H9 (cell line): ENCODE measurements around the gene WDR83. TPM values are rescaled to one million over a fixed set of nuclear protein-coding genes. Genes with fewer than 3 reads are reported as not detected.

Experiments used
- DNase-seq: peaks from one replicate; pipeline ENCODE4 v3.0.0-alpha.2; 2017
- H2AFZ ChIP-seq: one replicate; pipeline ENCODE4 v1.6.1; 2013; ENCODE audit warnings: mild to moderate bottlenecking, low read length, control low read depth, moderate library complexity
- H2AK5ac ChIP-seq: 2 replicates; pipeline ENCODE4 v1.6.1; 2013; ENCODE audit warnings: low read length, control low read depth, mixed read lengths; ENCODE audit not compliant: insufficient read length
- H2BK120ac ChIP-seq: one replicate; pipeline ENCODE4 v1.6.1; 2013; ENCODE audit warnings: low read depth, mild to moderate bottlenecking, low read length, control low read depth, inconsistent platforms; ENCODE audit not compliant: poor library complexity, severe bottlenecking
- H2BK12ac ChIP-seq: 2 replicates; pipeline ENCODE4 v1.6.1; 2013; ENCODE audit warnings: low read length, control low read depth, mixed read lengths, low read depth; ENCODE audit not compliant: insufficient read length
- H2BK15ac ChIP-seq: 2 replicates; pipeline ENCODE4 v1.6.1; 2013; ENCODE audit warnings: low read depth, low read length, control low read depth
- H2BK20ac ChIP-seq: one replicate; pipeline ENCODE4 v1.6.1; 2013; ENCODE audit warnings: low read depth, mild to moderate bottlenecking, low read length, control low read depth, inconsistent platforms; ENCODE audit not compliant: poor library complexity, severe bottlenecking
- H2BK5ac ChIP-seq: 2 replicates; pipeline ENCODE4 v1.6.1; 2013; ENCODE audit warnings: low read length, control low read depth, mixed read lengths; ENCODE audit not compliant: insufficient read length
- H3K14ac ChIP-seq: 2 replicates; pipeline ENCODE4 v1.6.1; 2013; ENCODE audit warnings: low read length, control low read depth; ENCODE audit not compliant: insufficient read depth
- H3K18ac ChIP-seq: 2 replicates; pipeline ENCODE4 v1.6.1; 2013; ENCODE audit warnings: low read depth, mild to moderate bottlenecking, mixed read lengths, low read length, control low read depth; ENCODE audit not compliant: insufficient read length
- H3K23ac ChIP-seq: 2 replicates; pipeline ENCODE4 v1.6.1; 2013; ENCODE audit warnings: low read length, control low read depth, mixed read lengths, low read depth; ENCODE audit not compliant: insufficient read length
- H3K23me2 ChIP-seq: 2 replicates; pipeline ENCODE4 v1.6.1; 2013; ENCODE audit warnings: low read depth, mild to moderate bottlenecking, mixed read lengths, low read length, control low read depth; ENCODE audit not compliant: insufficient read length, poor library complexity, severe bottlenecking
- H3K27ac ChIP-seq: 2 replicates; pipeline ENCODE4 v1.5.1; 2013; ENCODE audit warnings: low read length, control low read depth, mixed read lengths, low read depth; ENCODE audit not compliant: insufficient read length
- H3K27me3 ChIP-seq: 2 replicates; pipeline ENCODE4 v1.6.1; 2013; ENCODE audit warnings: low read length, control low read depth, inconsistent platforms; ENCODE audit not compliant: insufficient read depth
- H3K4ac ChIP-seq: 2 replicates; pipeline ENCODE4 v1.6.1; 2013; ENCODE audit warnings: low read depth, mild to moderate bottlenecking, control low read depth, inconsistent platforms, low read length, moderate library complexity
- H3K4me1 ChIP-seq: 2 replicates; pipeline ENCODE4 v1.6.1; 2013; ENCODE audit warnings: low read length, control low read depth, inconsistent platforms; ENCODE audit not compliant: insufficient read depth
- H3K4me2 ChIP-seq: 2 replicates; pipeline ENCODE4 v1.6.1; 2013; ENCODE audit warnings: low read length, control low read depth, mixed read lengths; ENCODE audit not compliant: insufficient read length, insufficient read depth
- H3K56ac ChIP-seq: 2 replicates; pipeline ENCODE4 v1.6.1; 2013; ENCODE audit warnings: low read depth, mild to moderate bottlenecking, mixed read lengths, low read length, control low read depth; ENCODE audit not compliant: insufficient read length
- H3K79me1 ChIP-seq: 2 replicates; pipeline ENCODE4 v1.6.1; 2013; ENCODE audit warnings: low read depth, mild to moderate bottlenecking, moderate library complexity, low read length, control low read depth, inconsistent platforms; ENCODE audit not compliant: insufficient read depth, poor library complexity, severe bottlenecking
- H3K79me2 ChIP-seq: 2 replicates; pipeline ENCODE4 v1.6.1; 2013; ENCODE audit warnings: low read length, control low read depth, inconsistent platforms; ENCODE audit not compliant: insufficient read depth
- H3K9ac ChIP-seq: 2 replicates; pipeline ENCODE4 v1.6.1; 2013; ENCODE audit warnings: low read length, control low read depth, mixed read lengths; ENCODE audit not compliant: insufficient read length; ENCODE audit errors: extremely low read depth
- H3K9me3 ChIP-seq: one replicate; pipeline ENCODE4 v1.6.1; 2013; ENCODE audit warnings: low read depth, low read length, inconsistent platforms; ENCODE audit not compliant: control insufficient read depth
- H3T11ph ChIP-seq: one replicate; pipeline ENCODE4 v1.6.1; 2013; ENCODE audit warnings: mild to moderate bottlenecking, low read length, control low read depth, inconsistent platforms
- H4K20me1 ChIP-seq: one replicate; pipeline ENCODE4 v1.6.1; 2013; ENCODE audit not compliant: control insufficient read depth, insufficient read length, insufficient read depth
- H4K5ac ChIP-seq: 2 replicates; pipeline ENCODE4 v1.6.1; 2013; ENCODE audit warnings: low read depth, mild to moderate bottlenecking, mixed read lengths, low read length, control low read depth; ENCODE audit not compliant: insufficient read length
- H4K8ac ChIP-seq: replicated peaks from 2 replicates; pipeline ENCODE4 v1.6.1; 2013; ENCODE audit warnings: low read length, control low read depth, mixed read lengths, low read depth; ENCODE audit not compliant: insufficient read length
- H4K91ac ChIP-seq: 2 replicates; pipeline ENCODE4 v1.6.1; 2013; ENCODE audit warnings: low read depth, mild to moderate bottlenecking, moderate library complexity, mixed read lengths, low read length, control low read depth; ENCODE audit not compliant: insufficient read length
- H3K27ac Mint-ChIP-seq, 3 experiments: 2 replicates in 2 of 3; 3 replicates in 1 of 3; pipeline ENCODE4 v1.8.0; 2020 to 2021; ENCODE audit warnings: mixed read lengths in 3 of 3, mild to moderate bottlenecking in 1 of 3, moderate library complexity in 1 of 3
- H3K27me3 Mint-ChIP-seq: 2 replicates; pipeline ENCODE4 v1.8.0; 2021; ENCODE audit warnings: low read depth, mild to moderate bottlenecking, moderate library complexity, mixed read lengths
- H3K36me3 Mint-ChIP-seq, 3 experiments: 2 replicates in 2 of 3; 3 replicates in 1 of 3; pipeline ENCODE4 v1.8.0; 2020 to 2021; ENCODE audit warnings: low read depth in 3 of 3, mixed read lengths in 3 of 3; ENCODE audit not compliant: insufficient read depth in 1 of 3
- H3K4me1 Mint-ChIP-seq, 2 experiments: 2 replicates each; pipeline ENCODE4 v1.8.0; 2020; ENCODE audit warnings: mixed read lengths in 2 of 2
- H3K4me3 Mint-ChIP-seq, 2 experiments: 2 replicates in 1 of 2; 3 replicates in 1 of 2; pipeline ENCODE4 v1.8.0; 2020 to 2021; ENCODE audit warnings: mild to moderate bottlenecking in 2 of 2, mixed read lengths in 2 of 2, moderate library complexity in 1 of 2
- H3K9me3 Mint-ChIP-seq, 2 experiments: 2 replicates in 1 of 2; 3 replicates in 1 of 2; pipeline ENCODE4 v1.8.0; 2020; ENCODE audit warnings: mild to moderate bottlenecking in 2 of 2, mixed read lengths in 2 of 2, moderate library complexity in 1 of 2
- CTCF ChIP-seq: fragments of 200-600 bp; sonication (generic); conservative IDR thresholded peaks from 3 replicates; pipeline ENCODE4 v1.8.0; 2021; ENCODE audit warnings: antibody characterized with exemption, mild to moderate bottlenecking
- WGBS: extraction: QIAGEN DNeasy Blood & Tissue Kit; methylation state at CpG from one replicate; pipeline ENCODE4 v1.1.7; 2013; ENCODE audit warnings: missing lambda C conversion rate, low lambda C conversion rate, mixed read lengths; ENCODE audit not compliant: insufficient read length; ENCODE audit errors: extremely low coverage; 5-methylcytosine and 5-hydroxymethylcytosine counted together
- total RNA-seq: library from RNA; stranded (reverse); gene quantifications from 2 replicates; pipeline ENCODE4 v1.2.1, GENCODE V29; 2021

The WDR83 gene
- total RNA-seq, 1 experiment from 2014 or later, result 21.0 TPM

DNA sequence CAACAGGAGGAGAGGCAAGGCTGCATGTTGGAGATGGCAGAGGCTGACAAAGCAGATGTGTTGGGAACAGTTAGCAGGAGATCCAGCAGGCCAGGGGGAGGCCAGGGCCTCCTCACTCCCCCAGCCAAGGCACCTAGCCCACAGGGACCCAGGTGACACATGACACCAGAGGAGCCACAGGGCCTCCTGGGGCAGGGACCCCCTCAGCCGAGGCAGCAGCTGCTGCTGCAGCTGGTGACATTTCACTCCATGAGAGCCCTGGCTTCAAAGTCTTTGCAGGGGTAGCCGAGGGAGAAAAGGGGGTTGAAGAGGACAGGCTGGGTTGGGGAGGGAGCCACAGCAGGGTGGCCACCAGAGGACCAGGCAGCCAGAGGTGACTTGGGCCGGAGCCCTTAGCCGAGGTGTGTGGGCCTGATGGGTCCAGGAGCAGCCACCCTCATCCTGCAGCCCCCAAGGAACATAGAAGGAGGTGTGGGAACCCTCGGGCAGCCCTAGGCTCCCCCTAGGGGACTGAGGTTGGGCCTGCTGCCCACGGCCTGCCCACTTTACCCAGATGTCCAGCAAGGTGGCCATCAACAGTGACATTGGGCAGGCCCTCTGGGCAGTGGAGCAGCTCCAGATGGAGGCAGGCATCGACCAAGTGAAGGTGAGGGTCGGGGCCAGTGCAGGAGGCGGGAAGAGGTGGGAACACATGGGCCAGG, 21.0 kb downstream of the WDR83 start, which contains the start of gene GNG14:
Gene GNG14, plus strand, starts transcription at position 503 of the 701 bp plus-strand sequence. Its CDS starts 51 bp downstream, at position 554.
- H3K27ac Mint-ChIP-seq, result peak within 1 kb of the TSS in 1 of 3 experiments; percentile 74; a peak in 1 of 7 replicates
- Histone ChIP-seq H3K27me3 (no peaks in the 10 kb centered on the region), H2AK5ac (no peak within 1 kb of the TSS), H3T11ph (no peak within 1 kb of the TSS), H4K8ac (peak within 1 kb of the TSS; percentile 50), H3K23me2 (no peaks in the 10 kb centered on the region), H2BK5ac (no peak within 1 kb of the TSS), H4K91ac (no peak within 1 kb of the TSS), H3K14ac (no peak within 1 kb of the TSS), H2BK15ac (no peak within 1 kb of the TSS), H3K27ac (no peak within 1 kb of the TSS), H4K20me1 (no peaks in the 10 kb centered on the region), H2AFZ (no peak within 1 kb of the TSS), H2BK120ac (no peak within 1 kb of the TSS), H3K9me3 (no peaks in the 10 kb centered on the region), H4K5ac (no peak within 1 kb of the TSS), H3K23ac (no peak within 1 kb of the TSS), H3K79me2 (no peaks in the 10 kb centered on the region), H3K4me1 (no peaks in the 10 kb centered on the region), H3K4ac (no peak within 1 kb of the TSS), H3K9ac (no peak within 1 kb of the TSS), H3K56ac (no peak within 1 kb of the TSS), H2BK20ac (no peak within 1 kb of the TSS), H3K4me2 (no peak within 1 kb of the TSS), H2BK12ac (no peak within 1 kb of the TSS), H3K18ac (no peak within 1 kb of the TSS), H3K79me1 (no peaks in the 10 kb centered on the region)
- no peaks in the 10 kb centered on the region for H3K9me3 Mint-ChIP-seq
- DNase-seq, result no peak
- H3K27me3 Mint-ChIP-seq, result no peaks in the 10 kb centered on the region; the same call in 1 of the 2 replicates
- H3K4me1 Mint-ChIP-seq, result peaks cover 0 to 3% of the 10 kb centered on the region in 2 experiments; a peak in 1 of 4 replicates
- H3K4me3 Mint-ChIP-seq, result peak within 1 kb of the TSS in 1 of 2 experiments; percentile 13; a peak in 1 of 5 replicates
- H3K36me3 Mint-ChIP-seq, result no peaks in the 10 kb centered on the region; a peak in 1 of 7 replicates
- no peak for TF ChIP-seq CTCF
- no CpG with 5 or more reads among the region's 9 CpGs for WGBS
